ENCODE results near the gene RNF215.

Gene RNF215

GRCh38 chr22:30393885-30394284 lies 6.7 kb upstream of the RNF215 start:
- DNase-seq: no peak

DNA sequence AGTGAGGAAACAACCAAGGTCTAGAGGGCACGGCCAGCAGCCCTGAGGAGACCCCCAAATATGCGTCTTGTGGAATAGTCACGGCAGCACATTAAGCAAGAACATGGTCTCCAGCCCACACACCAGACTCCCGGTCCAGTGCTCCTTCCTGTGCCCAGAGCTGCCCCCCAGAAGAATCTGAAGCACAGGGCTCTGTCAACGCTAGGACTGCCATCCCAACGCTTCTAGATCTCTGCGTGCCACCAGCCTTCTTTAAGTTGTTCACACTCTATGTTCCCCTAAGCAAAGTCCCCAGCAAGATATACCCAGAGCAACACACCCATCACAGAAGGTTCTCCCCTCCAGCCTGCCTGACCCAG lies 6.1 kb upstream of the RNF215 start:
- no peak for DNase-seq

DNA sequence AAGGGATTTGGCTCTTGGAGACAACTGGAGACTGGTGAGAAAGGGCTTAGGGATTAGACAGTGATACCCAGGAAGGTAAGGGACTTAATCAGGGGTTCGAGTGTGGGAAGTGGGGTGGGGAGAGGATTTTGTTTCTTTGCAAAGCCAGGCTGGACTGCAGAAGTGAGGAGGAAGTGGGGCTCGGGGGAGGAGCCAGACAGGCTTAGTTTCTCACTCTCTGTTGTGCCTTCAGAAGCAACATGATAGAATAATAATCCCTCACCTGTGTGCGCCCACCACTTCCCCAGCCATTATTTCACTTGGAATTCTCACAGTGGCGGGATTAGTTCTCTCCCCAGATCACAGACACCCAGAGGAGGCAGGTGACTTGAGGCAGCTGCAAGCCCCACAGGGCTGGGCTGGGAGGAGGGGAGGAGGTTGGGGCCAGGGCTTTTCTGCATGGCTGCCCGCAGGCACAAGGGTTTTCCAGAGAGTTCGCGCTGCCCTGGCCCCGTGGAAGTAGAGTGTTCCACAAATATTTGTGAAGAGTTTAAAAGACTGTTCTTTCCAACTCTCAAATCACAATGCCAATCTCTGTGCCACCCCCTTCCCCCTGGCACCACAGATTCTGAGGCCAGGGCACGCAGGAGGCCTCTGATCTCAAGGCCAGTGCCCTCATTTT lies 5.6 kb upstream of the RNF215 start:
- no peak for DNase-seq

- no peak for DNase-seq
Observed at GRCh38 chr22:30390974-30391691, 3.9 kb upstream of the RNF215 start.

- no peak for DNase-seq
Observed at GRCh38 chr22:30386608-30386959, 627 bp downstream of the RNF215 start.

DNA sequence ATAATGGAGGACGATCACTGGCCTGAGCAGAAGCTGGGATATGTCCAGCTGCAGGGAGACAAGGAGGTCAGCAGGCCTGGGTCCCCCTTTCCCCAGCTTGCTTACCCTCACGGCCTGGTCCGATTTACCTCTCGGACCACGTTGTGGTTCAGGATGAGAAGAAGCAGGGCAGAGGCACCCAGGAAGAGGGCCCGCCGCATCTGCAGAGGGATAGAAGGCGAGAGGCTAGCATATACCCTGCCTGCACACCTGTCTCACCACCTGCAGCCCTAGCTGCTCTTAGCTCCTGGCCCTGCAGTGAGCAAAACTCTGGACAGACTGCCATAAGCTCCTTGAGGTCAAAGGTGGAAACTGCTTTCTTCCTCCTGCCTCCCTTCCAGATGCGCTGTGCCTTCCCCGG lies 1.3 kb downstream of the RNF215 start:
- no peak for DNase-seq

GRCh38 chr22:30383061-30383460 lies 4.2 kb downstream of the RNF215 start:
- DNase-seq: no peak

DNA sequence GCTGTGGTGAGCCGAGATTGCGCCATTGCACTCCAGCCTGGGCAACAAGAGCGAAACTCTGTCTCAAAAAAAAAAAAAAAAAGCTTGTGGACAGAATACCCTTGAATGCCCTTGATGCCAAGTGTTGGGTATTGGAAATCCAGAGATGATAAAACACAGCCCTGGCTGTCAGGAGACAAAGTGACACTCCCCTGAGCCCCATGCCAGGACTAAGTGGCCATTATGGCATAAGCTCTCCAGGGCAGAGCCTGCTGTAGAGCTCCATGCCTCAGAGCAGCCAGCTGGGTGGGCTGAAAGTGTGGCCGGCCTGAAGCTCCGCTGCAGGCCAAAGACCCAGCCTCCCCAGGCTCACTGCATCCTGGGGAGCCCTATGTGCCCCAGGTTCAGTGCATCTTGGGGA lies 4.9 kb downstream of the RNF215 start:
- DNase-seq: no peak

DNA sequence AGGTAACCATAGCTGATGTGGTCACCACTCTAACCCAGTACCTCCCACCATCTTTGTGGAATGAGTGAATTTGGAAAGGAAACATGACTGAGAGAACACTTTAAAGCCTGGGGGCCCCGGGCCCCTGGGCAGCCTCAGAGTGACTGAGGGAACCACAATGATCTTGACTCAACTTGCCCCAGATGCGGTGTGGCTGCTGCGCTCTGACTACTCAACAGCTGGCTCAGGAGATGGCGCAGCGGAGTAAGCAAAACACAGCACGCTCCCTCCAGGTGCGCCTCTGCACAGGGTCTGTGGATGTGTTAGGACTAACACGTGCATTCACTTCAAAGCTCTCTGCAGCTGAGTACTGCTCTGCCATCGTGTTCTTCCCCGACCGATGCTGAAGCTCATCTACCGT lies 5.9 kb downstream of the RNF215 start:
- no peak for DNase-seq

DNA sequence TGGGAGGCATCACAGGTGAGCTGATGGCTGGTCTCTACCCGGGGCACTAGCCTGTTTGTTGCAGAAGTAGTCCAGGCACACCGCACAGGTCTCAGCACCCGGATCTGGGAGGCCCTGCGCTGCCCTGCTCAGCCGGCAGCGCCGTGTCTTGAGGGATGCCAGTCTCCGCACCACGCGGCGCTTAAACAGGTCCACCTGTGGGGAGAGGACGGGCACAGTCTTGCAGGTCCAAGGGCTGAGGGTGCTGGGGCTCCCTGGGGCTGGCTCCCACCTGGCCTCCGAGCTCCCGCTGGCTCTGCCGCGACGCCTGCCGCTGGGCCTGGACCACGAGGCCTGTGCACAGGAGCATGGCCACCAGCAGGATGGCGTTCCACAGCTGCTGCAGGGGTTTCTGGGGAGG lies 7.2 kb downstream of the RNF215 start:
- no peak for DNase-seq

DNA sequence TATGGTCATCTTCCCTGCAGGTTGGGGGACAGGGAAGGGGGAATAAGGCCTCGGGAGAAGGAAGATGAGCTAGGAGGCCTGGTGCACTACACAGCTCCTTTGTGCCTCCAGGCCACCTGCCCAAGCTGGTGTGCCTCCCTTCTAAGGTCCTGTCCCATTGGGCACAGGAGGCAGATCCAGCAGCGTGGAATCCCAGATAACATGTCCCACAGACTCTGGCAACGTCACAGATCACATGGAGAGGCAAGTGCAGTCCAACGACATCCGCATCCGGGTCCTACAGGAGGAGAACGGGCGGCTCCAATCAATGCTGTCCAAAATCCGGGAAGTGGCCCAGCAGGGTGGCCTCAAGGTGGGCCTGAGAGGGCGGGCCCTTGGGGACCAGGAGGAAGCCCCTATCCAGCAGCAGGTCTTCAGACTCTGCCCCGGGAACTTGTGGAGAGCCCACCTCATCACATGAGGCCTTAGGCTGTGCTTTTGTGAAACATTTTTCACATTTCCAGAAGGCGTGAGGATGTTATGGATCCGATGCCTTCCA lies 11.8 kb downstream of the RNF215 start:
- no peak for DNase-seq

DNA sequence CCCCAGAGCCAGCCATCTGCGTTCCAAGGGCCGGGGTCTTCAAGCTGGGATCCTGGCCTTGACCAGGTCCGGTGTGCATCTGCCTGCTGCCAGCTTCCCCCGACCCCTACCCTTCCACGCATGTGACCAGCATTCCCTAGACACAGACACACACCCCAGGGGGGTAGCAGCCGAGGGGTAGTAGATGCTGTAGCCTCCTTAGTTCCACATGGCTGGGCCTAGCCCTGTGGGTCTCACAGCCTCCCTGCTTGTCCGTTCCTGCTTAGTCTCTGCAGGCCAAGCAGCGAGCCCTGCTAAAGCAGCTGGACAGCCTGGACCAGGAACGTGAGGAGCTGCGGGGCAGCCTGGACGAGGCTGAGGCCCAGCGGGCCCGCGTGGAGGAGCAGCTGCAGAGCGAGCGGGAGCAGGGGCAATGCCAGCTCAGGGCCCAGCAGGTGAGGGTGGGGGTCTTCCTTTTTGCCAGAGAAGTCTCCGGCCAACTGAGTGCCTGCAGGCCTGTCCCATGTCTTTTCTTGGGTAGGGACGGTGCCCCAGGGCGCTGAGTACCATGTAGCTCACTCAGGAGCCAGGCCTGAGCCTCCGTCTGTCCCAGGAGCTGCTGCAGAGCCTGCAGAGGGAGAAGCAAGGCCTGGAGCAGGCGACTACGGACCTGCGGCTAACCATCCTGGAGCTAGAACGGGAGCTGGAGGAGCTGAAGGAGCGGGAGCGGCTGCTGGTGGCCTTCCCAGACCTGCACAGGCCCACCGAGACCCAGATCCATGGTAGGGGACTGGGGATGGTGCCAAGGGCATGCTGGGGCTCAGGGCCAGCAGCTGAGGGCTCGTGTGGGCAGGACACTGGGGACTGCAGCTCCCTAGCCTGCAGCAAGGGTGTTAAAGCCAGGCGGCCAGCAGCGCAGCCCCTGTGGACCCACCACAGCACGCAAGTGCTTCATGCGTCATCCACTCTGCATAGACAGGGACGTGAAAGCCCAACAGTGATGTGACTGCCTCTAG lies 13.6 kb downstream of the RNF215 start:
- DNase-seq: no peak

GRCh38 chr22:30372915-30373314 lies 14.3 kb downstream of the RNF215 start:
- no peak for DNase-seq

GRCh38 chr22:30371981-30372380 lies 15.2 kb downstream of the RNF215 start:
- DNase-seq: no peak

- no peak for DNase-seq
Observed at GRCh38 chr22:30371321-30371720, 15.9 kb downstream of the RNF215 start.

GRCh38 chr22:30370641-30371230 lies 16.5 kb downstream of the RNF215 start:
- DNase-seq: no peak

DNA sequence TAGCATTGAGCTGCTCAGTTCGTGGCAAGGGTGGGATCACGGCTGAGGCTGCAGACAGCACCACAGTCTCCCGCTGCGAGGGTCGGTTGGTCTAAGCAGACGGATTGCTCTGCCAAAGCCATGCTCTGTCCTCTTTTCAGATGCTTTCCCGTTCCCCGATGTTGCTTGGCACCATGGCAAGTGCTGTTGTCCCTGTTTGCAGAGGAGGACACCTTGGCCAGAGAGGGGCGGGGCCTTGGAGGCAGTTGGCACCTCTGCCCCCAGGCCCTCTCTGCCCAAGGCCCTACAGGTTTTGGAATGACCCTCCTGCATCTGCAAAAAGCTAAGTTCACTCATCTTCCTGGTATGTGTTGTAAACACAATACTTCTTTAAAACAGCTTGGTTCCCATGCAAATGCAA lies 18.8 kb downstream of the RNF215 start:
- no peak for DNase-seq

DNA sequence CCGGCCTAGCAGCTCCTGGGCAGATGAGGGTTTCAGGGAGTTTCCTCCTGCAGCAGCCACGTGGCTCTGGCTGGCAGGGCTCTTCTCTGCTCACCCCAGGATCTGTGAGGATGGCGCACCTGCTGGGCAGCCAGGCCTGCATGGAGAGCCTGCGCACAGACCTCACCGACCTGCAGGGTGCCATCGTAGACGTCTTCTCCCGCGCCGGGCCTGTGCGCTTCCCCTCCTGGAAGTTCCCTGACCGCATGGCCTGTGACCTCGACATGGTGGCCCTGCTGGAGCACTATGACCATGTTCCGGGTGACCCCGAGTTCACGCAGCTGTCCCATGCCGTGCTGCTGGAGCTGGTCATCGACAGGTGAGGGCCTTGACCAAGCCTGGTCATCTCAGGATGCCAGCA lies 21.3 kb downstream of the RNF215 start:
- no peak for DNase-seq

- DNase-seq: no peak
Observed at GRCh38 chr22:30362651-30363281, 24.4 kb downstream of the RNF215 start.

DNA sequence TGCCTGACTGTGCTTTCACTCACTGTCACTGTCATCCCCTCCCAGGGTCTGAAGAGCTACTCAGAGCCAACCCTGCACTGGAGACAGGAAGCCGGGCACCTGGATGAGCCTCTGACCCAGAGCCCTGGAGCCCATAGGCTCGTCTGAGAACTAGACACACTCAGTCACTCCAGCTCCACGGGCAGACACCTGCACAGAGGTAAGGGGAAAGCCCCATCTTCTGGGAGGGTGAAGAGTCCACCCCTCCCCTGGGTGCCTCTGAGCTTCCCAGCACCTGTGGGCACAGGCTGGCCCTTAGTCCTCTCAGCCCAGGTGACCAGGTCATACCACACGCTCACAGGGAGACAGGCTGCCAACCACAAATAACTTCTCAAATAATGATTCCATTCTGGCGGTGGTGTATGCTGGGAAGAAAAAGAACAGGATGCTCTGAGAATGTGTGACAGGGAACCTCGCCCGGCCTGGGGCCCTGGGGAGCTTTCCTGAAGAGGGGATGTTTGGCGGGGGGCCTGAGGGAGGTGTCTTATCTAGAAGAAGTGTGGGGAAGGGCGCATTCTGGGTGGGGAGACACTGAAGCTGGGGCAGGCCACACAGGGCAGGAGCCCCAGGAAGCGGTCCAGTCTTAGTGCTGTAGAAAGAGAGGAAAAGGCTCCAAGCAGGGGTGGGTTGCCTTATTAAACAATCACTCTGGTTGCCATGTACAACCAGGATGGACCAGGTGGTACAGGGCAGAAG lies 25.1 kb downstream of the RNF215 start:
- no peak for DNase-seq

- DNase-seq: no peak
Observed at GRCh38 chr22:30358541-30358940, 28.7 kb downstream of the RNF215 start.
